ENCODE data around the gene SMG6.

Gene SMG6

GRCh38 chr17:2071455-2072281 lies 231.9 kb downstream of the SMG6 start:
- peak; percentile 31 to 56 for DNase-seq

DNA sequence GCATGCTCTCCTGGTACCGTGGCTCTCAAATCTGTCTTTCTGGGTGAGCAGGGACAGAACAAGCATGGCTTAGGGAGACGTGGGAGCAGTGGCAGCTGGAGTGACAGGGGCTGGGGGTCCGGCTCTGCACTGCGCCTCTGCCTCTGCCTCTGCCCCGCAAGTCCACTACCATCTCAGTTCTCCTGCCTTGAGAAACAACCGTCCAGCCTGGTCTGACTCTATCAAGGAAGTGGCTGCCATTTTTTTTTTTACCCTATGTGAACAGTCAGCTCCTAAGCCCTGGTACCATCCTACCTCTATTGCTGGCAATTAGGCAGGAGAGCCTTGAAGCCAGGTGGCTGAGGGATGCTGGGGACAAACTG lies 232.6 kb downstream of the SMG6 start:
- no peak for DNase-seq

GRCh38 chr17:2070241-2071023 lies 233.2 kb downstream of the SMG6 start:
- DNase-seq, result no peak

GRCh38 chr17:2068519-2069051 lies 235.0 kb downstream of the SMG6 start:
- no peak for DNase-seq

GRCh38 chr17:2068031-2068518 lies 235.5 kb downstream of the SMG6 start:
- no peak for DNase-seq

GRCh38 chr17:2067608-2068024 lies 236.0 kb downstream of the SMG6 start:
- DNase-seq, result no peak

DNA sequence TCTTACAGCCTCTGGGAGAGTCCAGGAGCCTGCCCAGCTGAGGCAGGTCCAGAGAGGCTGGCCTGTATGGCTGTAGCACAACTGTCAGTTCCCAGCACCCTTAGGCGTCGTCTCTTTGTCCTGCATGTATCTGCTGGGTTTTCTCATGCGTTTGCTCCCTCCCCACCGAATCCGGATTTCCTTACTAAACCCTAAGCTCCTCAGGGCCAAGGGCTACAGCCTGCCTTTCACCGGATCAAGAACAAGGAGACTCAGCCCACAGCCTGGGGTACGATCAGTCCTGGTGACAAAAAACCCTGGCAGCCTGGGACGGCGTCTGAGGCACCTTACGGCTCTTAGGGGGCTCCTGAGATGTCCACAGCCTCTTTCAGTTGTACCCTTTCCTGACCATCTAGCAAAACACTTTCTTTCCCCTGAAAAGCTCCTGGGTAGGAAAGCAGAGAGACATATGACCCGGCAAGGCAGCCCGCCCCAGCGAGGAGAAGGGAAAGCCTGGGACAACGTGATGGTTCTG lies 236.5 kb downstream of the SMG6 start:
- no peak for DNase-seq

GRCh38 chr17:2065949-2066400 lies 237.6 kb downstream of the SMG6 start:
- no peak for DNase-seq

DNA sequence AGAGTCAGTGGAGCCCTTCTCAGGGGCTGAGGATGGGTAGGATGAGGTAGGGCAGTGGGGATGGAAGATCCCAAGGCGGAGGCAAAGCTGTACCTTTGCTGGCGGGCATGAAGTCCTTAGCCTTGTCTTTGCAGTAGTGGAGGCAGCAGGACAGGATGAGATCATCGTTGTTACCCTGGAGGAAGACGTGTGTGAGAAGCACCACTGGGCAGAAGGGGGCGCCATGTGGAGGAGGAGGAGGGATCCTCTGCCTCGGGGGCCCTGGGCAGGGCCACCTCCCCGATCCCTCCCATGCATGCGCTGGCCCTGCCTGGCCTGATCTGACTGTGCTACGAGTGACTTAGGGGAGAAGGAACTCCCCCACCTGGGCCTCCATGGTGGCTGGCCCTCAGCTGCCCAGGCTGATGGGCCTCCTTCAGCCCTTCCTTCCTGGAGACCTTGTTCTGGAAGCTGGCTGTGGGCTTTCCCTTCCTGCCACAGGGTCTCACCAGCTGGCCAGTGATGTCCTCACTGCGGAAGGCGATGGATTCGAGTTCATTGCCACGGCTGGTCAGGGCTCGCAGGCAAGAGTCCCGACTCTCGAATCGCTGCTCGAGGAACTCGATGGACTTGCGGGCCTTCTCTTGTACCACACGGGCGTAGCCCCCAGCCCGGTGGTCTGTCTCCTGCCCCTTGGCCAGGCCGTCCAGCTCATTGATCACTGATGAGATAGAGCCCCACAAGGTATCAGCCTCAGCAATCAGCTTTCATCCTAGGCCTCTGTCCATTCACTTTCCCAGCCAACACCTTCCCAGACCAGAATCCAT lies 238.4 kb downstream of the SMG6 start:
- DNase-seq, result peak; percentile 18 to 54

GRCh38 chr17:2064520-2064971 lies 239.0 kb downstream of the SMG6 start:
- no peak for DNase-seq

GRCh38 chr17:2064147-2064489 lies 239.5 kb downstream of the SMG6 start:
- DNase-seq, result no peak

GRCh38 chr17:2063261-2064146 lies 240.1 kb downstream of the SMG6 start:
- no peak for DNase-seq

GRCh38 chr17:2062571-2063183 lies 240.9 kb downstream of the SMG6 start:
- no peak for DNase-seq

DNA sequence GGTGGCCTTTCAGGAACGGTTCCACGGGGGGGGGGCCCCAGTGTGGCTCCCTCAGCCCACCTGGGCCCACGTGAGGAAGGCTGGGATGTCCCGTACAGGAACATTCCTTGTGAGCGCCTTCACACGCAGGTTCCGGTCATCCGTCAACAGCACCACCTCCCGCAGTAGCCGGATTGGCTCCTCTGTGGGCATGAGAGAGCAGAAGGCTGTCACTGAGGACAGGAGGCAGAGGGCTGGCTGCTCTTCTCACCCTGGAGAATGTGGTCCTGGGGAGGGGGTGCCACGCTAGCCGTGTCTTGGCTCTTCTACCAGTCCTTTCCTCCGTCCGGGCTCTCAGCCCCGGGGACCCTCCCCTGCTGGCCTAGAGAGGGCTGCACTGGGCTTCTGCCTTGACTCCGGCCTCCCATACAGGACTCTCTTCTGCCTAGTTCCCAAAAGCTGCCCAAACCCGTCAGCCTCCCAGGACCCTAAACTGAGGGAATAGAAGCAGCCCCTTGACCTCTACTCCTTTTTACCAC lies 242.1 kb downstream of the SMG6 start:
- no peak for DNase-seq

DNA sequence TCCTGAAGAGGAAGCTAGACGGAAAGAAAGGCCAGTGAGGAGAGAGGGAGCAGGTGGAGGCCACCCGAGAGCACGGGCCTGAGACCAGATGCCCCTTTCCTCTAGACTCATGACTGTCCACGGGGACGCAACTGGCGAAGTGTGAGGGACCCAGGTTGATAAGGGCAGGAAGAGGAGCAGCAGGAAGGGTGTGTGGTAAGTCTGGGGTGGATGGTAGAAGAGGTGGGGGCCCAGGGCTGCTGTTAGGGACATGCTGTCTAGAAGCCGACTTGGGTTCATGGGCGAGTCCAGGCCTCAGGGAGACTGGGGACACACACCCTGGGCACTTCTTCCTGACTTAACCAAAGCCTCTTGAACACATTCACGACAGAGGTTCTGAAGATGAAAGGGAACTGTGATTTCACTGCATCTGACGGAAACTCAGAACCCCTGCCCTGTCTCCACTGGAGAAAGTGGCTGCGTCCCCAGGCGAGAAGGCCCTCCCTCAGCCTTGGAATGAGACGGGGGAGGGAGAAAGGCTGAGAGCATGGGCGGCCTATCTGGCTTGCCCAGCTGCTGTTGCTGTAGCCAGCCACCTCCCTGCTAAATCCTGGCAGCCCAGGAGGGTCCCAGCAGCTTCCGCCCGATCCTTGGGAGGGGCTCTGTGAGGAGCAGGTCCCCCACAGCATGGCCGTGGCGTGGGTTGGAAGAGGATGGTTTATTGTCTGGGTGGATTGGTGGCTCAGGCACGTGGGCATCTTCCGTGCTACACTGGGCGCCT lies 242.7 kb downstream of the SMG6 start:
- no peak for DNase-seq

- DNase-seq, result no peak
These were observed 243.3 kb downstream of the SMG6 start for GRCh38 chr17:2060385-2060658.

DNA sequence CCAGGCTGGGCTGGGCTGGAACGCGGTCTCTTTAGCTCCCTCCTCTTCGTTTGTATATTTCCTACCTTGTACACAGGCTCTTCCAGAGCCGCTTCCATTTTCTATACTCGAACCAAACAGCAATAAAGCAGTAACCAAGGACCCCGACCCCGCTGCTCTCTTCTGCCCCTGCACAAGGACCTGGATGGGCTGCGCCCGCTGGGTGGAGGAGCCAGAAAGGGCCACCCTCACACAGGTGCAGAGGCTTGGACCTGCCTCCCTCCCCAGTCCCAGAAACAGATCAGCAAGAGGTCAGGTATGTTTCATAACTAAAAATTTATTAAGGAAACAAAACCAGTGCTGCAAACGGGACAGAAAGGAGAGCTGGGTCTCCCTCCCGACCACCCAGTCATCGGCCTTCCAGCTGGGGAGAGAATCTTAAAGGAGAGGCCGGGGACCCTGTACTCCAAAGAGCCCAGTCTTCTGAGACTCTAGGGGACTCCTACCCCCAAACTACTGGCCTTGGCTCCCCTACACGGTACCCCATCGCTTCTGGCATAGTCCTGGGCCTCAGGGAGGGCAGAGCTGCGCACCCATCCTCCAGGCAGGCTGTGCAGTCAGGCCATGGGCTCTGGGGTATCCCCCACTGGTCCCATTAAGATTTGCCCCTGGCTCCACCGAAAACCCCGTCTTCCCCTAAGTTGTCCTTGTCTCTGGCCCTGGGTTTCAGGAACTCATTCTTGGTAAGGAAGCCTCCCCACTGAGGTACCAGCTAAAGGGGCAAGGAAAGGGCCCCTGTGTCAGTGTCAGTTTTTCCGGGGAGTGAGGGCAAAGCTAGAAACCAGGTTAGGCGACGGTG lies 243.8 kb downstream of the SMG6 start:
- no peak for DNase-seq

GRCh38 chr17:2058586-2059546 lies 244.7 kb downstream of the SMG6 start:
- DNase-seq, result peak; percentile 79 to 89

Measured in inflammatory macrophage (primary cell).